Erythroblast (primary cell): Measurements from ENCODE around the gene ATP5MG.

Experiments used
- GATA1 ChIP-seq: IDR thresholded peaks from 2 replicates; pipeline ENCODE4 v1.6.1; 2011; ENCODE audit warnings: low read depth, mild to moderate bottlenecking, control low read depth, low read length, moderate library complexity
- POLR2A ChIP-seq: IDR thresholded peaks from 2 replicates; pipeline ENCODE4 v1.6.1; 2011; ENCODE audit warnings: mild to moderate bottlenecking, low read length

DNA sequence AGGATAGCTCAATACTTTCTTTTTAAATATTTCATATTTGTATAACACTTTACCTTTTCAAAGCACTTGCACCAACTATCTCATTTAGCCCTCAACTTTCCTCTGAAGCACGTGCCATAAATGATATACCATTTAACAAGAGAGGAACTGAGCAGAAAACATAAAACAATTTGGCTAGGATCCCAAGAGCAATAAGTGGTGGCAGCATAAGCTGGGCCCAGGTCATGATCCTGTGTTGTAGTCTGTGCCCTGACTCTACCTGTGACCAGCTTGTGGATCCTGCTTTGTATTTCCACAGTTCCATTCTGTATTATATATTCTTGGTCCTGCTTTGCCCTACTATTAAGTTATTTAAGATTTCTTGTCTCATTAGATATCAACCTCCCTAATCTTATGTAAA is 11.5 kb downstream of the ATP5MG start:
- TF ChIP-seq POLR2A = no peak
- TF ChIP-seq GATA1 = no peak
